Loucy (cell line): ENCODE results near the gene GABRB2.
"Not testable (repeated sequence)": the region's sequence is repeated elsewhere in the genome, so short reads cannot be mapped to it uniquely, and the experiment has no call there.

Source experiments
- EZH2phosphoT487 ChIP-seq: fragments of 200-600 bp; IDR thresholded peaks from 2 replicates; pipeline ENCODE4 v1.6.1; 2018; ENCODE audit warnings: antibody characterized with exemption, mild to moderate bottlenecking, moderate library complexity, borderline replicate concordance
- TF ChIP-seq, protein P1 (sequence below): fragments of 200-600 bp; sonication (generic); conservative IDR thresholded peaks from 2 replicates; pipeline ENCODE4 v1.5.1; 2014; ENCODE audit warnings: mild to moderate bottlenecking, antibody characterized with exemption, low read length

DNA sequence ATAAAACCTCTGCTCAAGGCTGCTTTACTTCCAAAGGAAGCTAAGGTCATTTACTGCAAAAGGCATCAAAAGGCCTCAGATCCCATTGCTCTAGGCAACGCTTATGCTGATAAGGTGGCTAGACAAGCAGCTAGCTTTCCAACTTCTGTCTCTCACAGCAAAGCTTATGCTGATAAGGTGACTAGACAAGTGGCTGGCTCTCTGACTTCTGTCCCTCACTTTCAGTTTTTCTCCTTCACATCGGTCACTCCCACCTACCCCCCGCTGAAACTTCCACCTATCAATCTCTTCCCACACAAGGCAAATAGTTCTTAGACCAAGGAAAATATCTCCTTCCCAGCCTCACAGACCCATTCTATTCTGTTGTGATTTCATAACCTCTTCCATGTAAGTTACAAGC, 293.6 kb downstream of the GABRB2 start:
- TF ChIP-seq, protein P1, sequence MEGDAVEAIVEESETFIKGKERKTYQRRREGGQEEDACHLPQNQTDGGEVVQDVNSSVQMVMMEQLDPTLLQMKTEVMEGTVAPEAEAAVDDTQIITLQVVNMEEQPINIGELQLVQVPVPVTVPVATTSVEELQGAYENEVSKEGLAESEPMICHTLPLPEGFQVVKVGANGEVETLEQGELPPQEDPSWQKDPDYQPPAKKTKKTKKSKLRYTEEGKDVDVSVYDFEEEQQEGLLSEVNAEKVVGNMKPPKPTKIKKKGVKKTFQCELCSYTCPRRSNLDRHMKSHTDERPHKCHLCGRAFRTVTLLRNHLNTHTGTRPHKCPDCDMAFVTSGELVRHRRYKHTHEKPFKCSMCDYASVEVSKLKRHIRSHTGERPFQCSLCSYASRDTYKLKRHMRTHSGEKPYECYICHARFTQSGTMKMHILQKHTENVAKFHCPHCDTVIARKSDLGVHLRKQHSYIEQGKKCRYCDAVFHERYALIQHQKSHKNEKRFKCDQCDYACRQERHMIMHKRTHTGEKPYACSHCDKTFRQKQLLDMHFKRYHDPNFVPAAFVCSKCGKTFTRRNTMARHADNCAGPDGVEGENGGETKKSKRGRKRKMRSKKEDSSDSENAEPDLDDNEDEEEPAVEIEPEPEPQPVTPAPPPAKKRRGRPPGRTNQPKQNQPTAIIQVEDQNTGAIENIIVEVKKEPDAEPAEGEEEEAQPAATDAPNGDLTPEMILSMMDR, result not testable (repeated sequence)
- TF ChIP-seq EZH2phosphoT487, result not testable (repeated sequence)
